HepG2 (cell line): ENCODE results near the gene CRIP1. TPM values are rescaled to one million over a fixed set of nuclear protein-coding genes. Genes with fewer than 3 reads are reported as not detected.

Experiments
- ARNTL ChIP-seq: sonication (generic); formaldehyde crosslinking; IDR thresholded peaks from 2 replicates; pipeline ENCODE4 v1.4.0; 2020; ENCODE audit warnings: mild to moderate bottlenecking, missing genetic modification reagents
- BRD4 ChIP-seq: sonication (generic); formaldehyde crosslinking; IDR thresholded peaks from 2 replicates; pipeline ENCODE4 v1.4.0; 2020; ENCODE audit warnings: missing genetic modification reagents
- CENPX ChIP-seq: sonication (generic); formaldehyde crosslinking; IDR thresholded peaks from 2 replicates; pipeline ENCODE4 v1.9.0; 2021; ENCODE audit warnings: mild to moderate bottlenecking, missing genetic modification reagents, moderate library complexity
- HES4 ChIP-seq: sonication (generic); formaldehyde crosslinking; IDR thresholded peaks from 2 replicates; pipeline ENCODE4 v1.9.0; 2021; ENCODE audit warnings: mild to moderate bottlenecking, missing genetic modification reagents, borderline replicate concordance
- JUN ChIP-seq: sonication (generic); formaldehyde crosslinking; IDR thresholded peaks from 2 replicates; pipeline ENCODE4 v1.4.0; 2020; ENCODE audit warnings: mild to moderate bottlenecking, missing genetic modification reagents
- SOX5 ChIP-seq: IDR thresholded peaks from 2 replicates; pipeline ENCODE4 v1.6.1; 2016; ENCODE audit warnings: borderline replicate concordance
- ZNF101 ChIP-seq: sonication (generic); formaldehyde crosslinking; IDR thresholded peaks from 2 replicates; pipeline ENCODE4 v1.4.0; 2020; ENCODE audit warnings: mild to moderate bottlenecking, low read depth, missing genetic modification reagents, borderline replicate concordance
- ZNF431 ChIP-seq: sonication (generic); formaldehyde crosslinking; IDR thresholded peaks from 2 replicates; pipeline ENCODE4 v1.9.0; 2022; ENCODE audit warnings: missing genetic modification reagents, low read depth, mild to moderate bottlenecking, borderline replicate concordance
- ZNF546 ChIP-seq: sonication (generic); formaldehyde crosslinking; conservative IDR thresholded peaks from 2 replicates; pipeline ENCODE4 v1.8.1; 2023; ENCODE audit warnings: mild to moderate bottlenecking, missing genetic modification reagents
- ZNF747 ChIP-seq: sonication (generic); formaldehyde crosslinking; IDR thresholded peaks from 2 replicates; pipeline ENCODE4 v1.8.1; 2023; ENCODE audit warnings: missing genetic modification reagents, mild to moderate bottlenecking, borderline replicate concordance
- polyA plus RNA-seq, 8 experiments: library from polyadenylated mRNA; depleted of rRNA in 3 of 8; stranded (reverse) in 7 of 8; unstranded in 1 of 8; fragments of >200 nt; fragmentation: Illumina TruSeq in 4 of 8; extraction: Trizol in 4 of 8; gene quantifications; 2 replicates each; pipeline versions ENCODE4 v1.2.1 to v1.2.3, GENCODE V29; 2011 to 2016; ENCODE audit warnings: low read depth in 4 of 8, missing spikeins in 1 of 8, mixed read lengths in 1 of 8; ENCODE audit not compliant: insufficient read depth in 1 of 8
- total RNA-seq, 5 experiments: library from RNA; depleted of rRNA; stranded (reverse); fragments of >200 nt; fragmentation: Illumina TruSeq; extraction: Trizol; gene quantifications; 2 replicates each; pipeline ENCODE4 v1.2.3, GENCODE V29; 2016; ENCODE audit warnings: low read depth in 1 of 5
- TF ChIP-seq, protein P1 (sequence below): sonication (generic); formaldehyde crosslinking; IDR thresholded peaks from 2 replicates; pipeline ENCODE4 v1.4.0; 2020; ENCODE audit warnings: missing genetic modification reagents, borderline replicate concordance
- TF ChIP-seq, protein P2 (sequence below): sonication (generic); formaldehyde crosslinking; IDR thresholded peaks from 2 replicates; pipeline ENCODE4 v1.4.0; 2020; ENCODE audit warnings: missing genetic modification reagents
- TF ChIP-seq, protein P3 (sequence below): sonication (generic); formaldehyde crosslinking; IDR thresholded peaks from 2 replicates; pipeline ENCODE4 v1.5.0; 2020; ENCODE audit warnings: missing genetic modification reagents, mild to moderate bottlenecking, borderline replicate concordance
- TF ChIP-seq, protein P4 (sequence below): fragments of 450-650 bp; IDR thresholded peaks from 2 replicates; pipeline ENCODE4 v1.6.1; 2017; ENCODE audit warnings: mild to moderate bottlenecking
- TF ChIP-seq, protein P5 (sequence below): sonication (generic); formaldehyde crosslinking; IDR thresholded peaks from 2 replicates; pipeline ENCODE4 v1.5.0; 2020; ENCODE audit warnings: missing genetic modification reagents
- TF ChIP-seq, protein P6 (sequence below): sonication (generic); formaldehyde crosslinking; IDR thresholded peaks from 2 replicates; pipeline ENCODE4 v1.4.0; 2020; ENCODE audit warnings: mild to moderate bottlenecking, missing genetic modification reagents
- TF ChIP-seq, protein P7 (sequence below): sonication (generic); formaldehyde crosslinking; IDR thresholded peaks from 2 replicates; pipeline ENCODE4 v1.5.0; 2020; ENCODE audit warnings: missing genetic modification reagents
- TF ChIP-seq, protein P8 (sequence below): sonication (generic); formaldehyde crosslinking; IDR thresholded peaks from 2 replicates; pipeline ENCODE4 v1.4.0; 2020; ENCODE audit warnings: missing genetic modification reagents

CRIP1 gene
- total and polyA plus RNA-seq, 2 of the 13 experiments (the other 11 are each of a cell fraction or from before 2014, with no cell fraction given): 53.9 to 59.5 TPM

DNA sequence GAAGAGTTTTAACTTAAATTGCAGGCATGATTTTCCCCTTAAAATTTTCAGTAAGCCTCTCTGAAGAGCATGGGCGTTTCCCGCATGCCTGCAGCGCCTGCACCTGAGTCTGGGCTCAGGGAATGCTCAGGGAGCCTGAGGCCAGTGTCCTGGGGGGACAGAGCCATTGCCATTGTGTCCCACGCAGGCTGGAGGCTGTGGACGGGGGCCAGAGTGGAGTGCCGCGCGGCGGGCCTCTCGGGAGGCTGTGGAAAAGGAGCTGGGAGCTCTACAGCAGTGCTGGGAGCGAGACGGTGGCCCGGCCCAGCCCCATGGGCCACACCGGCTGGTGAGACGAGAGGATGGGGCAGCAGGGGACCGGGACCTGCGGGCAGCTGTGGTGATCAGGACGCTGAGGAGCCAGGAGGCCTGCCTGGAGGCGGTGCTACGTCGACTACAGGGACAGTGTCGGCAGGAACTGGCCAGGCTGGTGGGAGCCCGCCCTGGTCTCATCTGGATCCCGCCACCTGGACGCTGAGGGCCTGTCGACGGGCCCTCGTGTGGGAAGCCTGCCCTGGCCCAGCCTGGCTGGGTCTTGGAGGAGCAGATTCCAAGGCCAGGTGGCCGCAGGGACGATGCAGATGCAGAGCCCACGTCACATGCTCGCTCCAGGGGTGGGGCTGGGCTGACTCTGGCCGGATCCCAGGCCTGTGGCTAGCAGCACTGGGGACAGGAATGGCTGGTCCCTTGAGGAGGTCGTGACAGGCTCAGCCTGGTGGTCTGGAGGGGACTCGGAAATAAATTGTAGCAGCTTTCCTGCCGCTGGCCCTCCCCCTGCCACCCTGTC lies 12.0 kb downstream of the CRIP1 start (continued):
- TF ChIP-seq BRD4 (CRISPR knock-in tag) (0 out of 2 replicates have a peak, but pooled peaks have one; percentile 27), ZNF546 (CRISPR knock-in tag) (0 out of 2 replicates have a peak, but pooled peaks have one; percentile 8), ZNF747 (CRISPR knock-in tag) (no peak), ZNF431 (CRISPR knock-in tag) (no peak), CENPX (CRISPR knock-in tag) (no peak), ARNTL (CRISPR knock-in tag) (no peak), HES4 (CRISPR knock-in tag) (no peak), SOX5 (CRISPR knock-in tag) (no peak), ZNF101 (CRISPR knock-in tag) (no peak), JUN (no peak)
- TF ChIP-seq, protein P1, sequence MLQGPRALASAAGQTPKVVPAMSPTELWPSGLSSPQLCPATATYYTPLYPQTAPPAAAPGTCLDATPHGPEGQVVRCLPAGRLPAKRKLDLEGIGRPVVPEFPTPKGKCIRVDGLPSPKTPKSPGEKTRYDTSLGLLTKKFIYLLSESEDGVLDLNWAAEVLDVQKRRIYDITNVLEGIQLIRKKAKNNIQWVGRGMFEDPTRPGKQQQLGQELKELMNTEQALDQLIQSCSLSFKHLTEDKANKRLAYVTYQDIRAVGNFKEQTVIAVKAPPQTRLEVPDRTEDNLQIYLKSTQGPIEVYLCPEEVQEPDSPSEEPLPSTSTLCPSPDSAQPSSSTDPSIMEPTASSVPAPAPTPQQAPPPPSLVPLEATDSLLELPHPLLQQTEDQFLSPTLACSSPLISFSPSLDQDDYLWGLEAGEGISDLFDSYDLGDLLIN (CRISPR knock-in tag): no peak
- TF ChIP-seq, protein P2, sequence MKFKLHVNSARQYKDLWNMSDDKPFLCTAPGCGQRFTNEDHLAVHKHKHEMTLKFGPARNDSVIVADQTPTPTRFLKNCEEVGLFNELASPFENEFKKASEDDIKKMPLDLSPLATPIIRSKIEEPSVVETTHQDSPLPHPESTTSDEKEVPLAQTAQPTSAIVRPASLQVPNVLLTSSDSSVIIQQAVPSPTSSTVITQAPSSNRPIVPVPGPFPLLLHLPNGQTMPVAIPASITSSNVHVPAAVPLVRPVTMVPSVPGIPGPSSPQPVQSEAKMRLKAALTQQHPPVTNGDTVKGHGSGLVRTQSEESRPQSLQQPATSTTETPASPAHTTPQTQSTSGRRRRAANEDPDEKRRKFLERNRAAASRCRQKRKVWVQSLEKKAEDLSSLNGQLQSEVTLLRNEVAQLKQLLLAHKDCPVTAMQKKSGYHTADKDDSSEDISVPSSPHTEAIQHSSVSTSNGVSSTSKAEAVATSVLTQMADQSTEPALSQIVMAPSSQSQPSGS: no peak
- TF ChIP-seq, protein P3, sequence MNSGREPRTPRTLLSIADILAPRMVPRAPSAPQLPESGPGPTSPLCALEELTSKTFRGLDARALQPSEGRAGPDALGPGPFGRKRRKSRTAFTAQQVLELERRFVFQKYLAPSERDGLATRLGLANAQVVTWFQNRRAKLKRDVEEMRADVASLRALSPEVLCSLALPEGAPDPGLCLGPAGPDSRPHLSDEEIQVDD (CRISPR knock-in tag): no peak
- TF ChIP-seq, protein P4, sequence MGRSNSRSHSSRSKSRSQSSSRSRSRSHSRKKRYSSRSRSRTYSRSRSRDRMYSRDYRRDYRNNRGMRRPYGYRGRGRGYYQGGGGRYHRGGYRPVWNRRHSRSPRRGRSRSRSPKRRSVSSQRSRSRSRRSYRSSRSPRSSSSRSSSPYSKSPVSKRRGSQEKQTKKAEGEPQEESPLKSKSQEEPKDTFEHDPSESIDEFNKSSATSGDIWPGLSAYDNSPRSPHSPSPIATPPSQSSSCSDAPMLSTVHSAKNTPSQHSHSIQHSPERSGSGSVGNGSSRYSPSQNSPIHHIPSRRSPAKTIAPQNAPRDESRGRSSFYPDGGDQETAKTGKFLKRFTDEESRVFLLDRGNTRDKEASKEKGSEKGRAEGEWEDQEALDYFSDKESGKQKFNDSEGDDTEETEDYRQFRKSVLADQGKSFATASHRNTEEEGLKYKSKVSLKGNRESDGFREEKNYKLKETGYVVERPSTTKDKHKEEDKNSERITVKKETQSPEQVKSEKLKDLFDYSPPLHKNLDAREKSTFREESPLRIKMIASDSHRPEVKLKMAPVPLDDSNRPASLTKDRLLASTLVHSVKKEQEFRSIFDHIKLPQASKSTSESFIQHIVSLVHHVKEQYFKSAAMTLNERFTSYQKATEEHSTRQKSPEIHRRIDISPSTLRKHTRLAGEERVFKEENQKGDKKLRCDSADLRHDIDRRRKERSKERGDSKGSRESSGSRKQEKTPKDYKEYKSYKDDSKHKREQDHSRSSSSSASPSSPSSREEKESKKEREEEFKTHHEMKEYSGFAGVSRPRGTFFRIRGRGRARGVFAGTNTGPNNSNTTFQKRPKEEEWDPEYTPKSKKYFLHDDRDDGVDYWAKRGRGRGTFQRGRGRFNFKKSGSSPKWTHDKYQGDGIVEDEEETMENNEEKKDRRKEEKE: no peak
- TF ChIP-seq, protein P5, sequence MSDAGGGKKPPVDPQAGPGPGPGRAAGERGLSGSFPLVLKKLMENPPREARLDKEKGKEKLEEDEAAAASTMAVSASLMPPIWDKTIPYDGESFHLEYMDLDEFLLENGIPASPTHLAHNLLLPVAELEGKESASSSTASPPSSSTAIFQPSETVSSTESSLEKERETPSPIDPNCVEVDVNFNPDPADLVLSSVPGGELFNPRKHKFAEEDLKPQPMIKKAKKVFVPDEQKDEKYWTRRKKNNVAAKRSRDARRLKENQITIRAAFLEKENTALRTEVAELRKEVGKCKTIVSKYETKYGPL (CRISPR knock-in tag): no peak
- TF ChIP-seq, protein P6, sequence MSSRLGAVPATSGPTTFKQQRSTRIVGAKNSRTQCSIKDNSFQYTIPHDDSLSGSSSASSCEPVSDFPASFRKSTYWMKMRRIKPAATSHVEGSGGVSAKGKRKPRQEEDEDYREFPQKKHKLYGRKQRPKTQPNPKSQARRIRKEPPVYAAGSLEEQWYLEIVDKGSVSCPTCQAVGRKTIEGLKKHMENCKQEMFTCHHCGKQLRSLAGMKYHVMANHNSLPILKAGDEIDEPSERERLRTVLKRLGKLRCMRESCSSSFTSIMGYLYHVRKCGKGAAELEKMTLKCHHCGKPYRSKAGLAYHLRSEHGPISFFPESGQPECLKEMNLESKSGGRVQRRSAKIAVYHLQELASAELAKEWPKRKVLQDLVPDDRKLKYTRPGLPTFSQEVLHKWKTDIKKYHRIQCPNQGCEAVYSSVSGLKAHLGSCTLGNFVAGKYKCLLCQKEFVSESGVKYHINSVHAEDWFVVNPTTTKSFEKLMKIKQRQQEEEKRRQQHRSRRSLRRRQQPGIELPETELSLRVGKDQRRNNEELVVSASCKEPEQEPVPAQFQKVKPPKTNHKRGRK (CRISPR knock-in tag): no peak
- TF ChIP-seq, protein P7, sequence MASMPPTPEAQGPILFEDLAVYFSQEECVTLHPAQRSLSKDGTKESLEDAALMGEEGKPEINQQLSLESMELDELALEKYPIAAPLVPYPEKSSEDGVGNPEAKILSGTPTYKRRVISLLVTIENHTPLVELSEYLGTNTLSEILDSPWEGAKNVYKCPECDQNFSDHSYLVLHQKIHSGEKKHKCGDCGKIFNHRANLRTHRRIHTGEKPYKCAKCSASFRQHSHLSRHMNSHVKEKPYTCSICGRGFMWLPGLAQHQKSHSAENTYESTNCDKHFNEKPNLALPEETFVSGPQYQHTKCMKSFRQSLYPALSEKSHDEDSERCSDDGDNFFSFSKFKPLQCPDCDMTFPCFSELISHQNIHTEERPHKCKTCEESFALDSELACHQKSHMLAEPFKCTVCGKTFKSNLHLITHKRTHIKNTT (CRISPR knock-in tag): no peak
- TF ChIP-seq, protein P8, sequence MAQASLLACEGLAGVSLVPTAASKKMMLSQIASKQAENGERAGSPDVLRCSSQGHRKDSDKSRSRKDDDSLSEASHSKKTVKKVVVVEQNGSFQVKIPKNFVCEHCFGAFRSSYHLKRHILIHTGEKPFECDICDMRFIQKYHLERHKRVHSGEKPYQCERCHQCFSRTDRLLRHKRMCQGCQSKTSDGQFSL (CRISPR knock-in tag): no peak
